Smooth muscle cell (in vitro differentiated cells): ENCODE measurements around the gene TBX19. TPM values are rescaled to one million over a fixed set of nuclear protein-coding genes. Genes with fewer than 3 reads are reported as not detected.
A peak's percentile ranks its signal among the peaks of the same experiment; 100 is the strongest.

ENCODE experiments used
- DNase-seq: peaks from one replicate; lab custom pipeline; 2025; ENCODE audit not compliant: unreplicated experiment; lab: John Stamatoyannopoulos, UW
- H2AFZ ChIP-seq: fragments of 200-600 bp; sonication (generic); 2 replicates; pipeline ENCODE4 v1.6.0; 2016; ENCODE audit warnings: antibody characterized with exemption, low read depth, mild to moderate bottlenecking
- H3F3A ChIP-seq: fragments of 200-600 bp; sonication (generic); 2 replicates; pipeline ENCODE4 v1.6.0; 2017; ENCODE audit warnings: antibody characterized with exemption, low read depth
- H3K27ac ChIP-seq: fragments of 200-600 bp; sonication (generic); 2 replicates; pipeline ENCODE4 v1.5.1; 2016; ENCODE audit warnings: low read depth, mild to moderate bottlenecking
- H3K27me3 ChIP-seq: fragments of 200-600 bp; sonication (generic); 2 replicates; pipeline ENCODE4 v1.6.1; 2016; ENCODE audit warnings: low read depth, mild to moderate bottlenecking
- H3K36me3 ChIP-seq: fragments of 200-600 bp; sonication (generic); 2 replicates; pipeline ENCODE4 v1.5.1; 2016; ENCODE audit warnings: low read depth
- H3K4me1 ChIP-seq: fragments of 200-600 bp; sonication (generic); 2 replicates; pipeline ENCODE4 v1.5.1; 2016; ENCODE audit warnings: low read depth
- H3K4me2 ChIP-seq: fragments of 200-600 bp; sonication (generic); 2 replicates; pipeline ENCODE4 v1.6.0; 2016; ENCODE audit warnings: mild to moderate bottlenecking
- H3K4me3 ChIP-seq: fragments of 200-600 bp; sonication (generic); 2 replicates; pipeline ENCODE4 v1.5.1; 2016; ENCODE audit warnings: mild to moderate bottlenecking
- H3K79me2 ChIP-seq: fragments of 200-600 bp; sonication (generic); 2 replicates; pipeline ENCODE4 v1.6.0; 2016; ENCODE audit warnings: low read depth, mild to moderate bottlenecking
- H3K9ac ChIP-seq: fragments of 200-600 bp; sonication (generic); 2 replicates; pipeline ENCODE4 v1.6.0; 2016; ENCODE audit warnings: low read depth
- H3K9me3 ChIP-seq: fragments of 200-600 bp; sonication (generic); replicated peaks from 2 replicates; pipeline ENCODE4 v1.5.1; 2016; ENCODE audit warnings: low read depth
- H4K20me1 ChIP-seq: fragments of 200-600 bp; sonication (generic); 2 replicates; pipeline ENCODE4 v1.6.0; 2016; ENCODE audit warnings: low read depth
- CTCF ChIP-seq: fragments of 200-600 bp; sonication (generic); IDR thresholded peaks from 2 replicates; pipeline ENCODE4 v1.5.1; 2017; ENCODE audit warnings: borderline replicate concordance, mild to moderate bottlenecking, antibody characterized with exemption; ENCODE audit not compliant: insufficient read depth, poor library complexity, severe bottlenecking
- WGBS: methylation state at CpG from one replicate; pipeline ENCODE4 v1.1.7; 2016; ENCODE audit warnings: low lambda C conversion rate; 5-methylcytosine and 5-hydroxymethylcytosine counted together
- polyA plus RNA-seq: library from polyadenylated mRNA; unstranded; fragments of >200 nt; fragmentation: Nextera tagmentation; extraction: Ambion mirVana; gene quantifications from 2 replicates; pipeline ENCODE4 v1.2.1, GENCODE V29; 2016
- total RNA-seq: library from RNA; depleted of rRNA; stranded (reverse); fragments of >200 nt; gene quantifications from 2 replicates; pipeline ENCODE4 v1.2.3, GENCODE V29; 2014

TBX19 gene
- total RNA-seq (0.72 and 3.9 TPM in 2 replicates), polyA plus RNA-seq (0.40 and 0.47 TPM in 2 replicates)

GRCh38 chr1:168280296-168280927 is at the start of gene TBX19:
Gene TBX19 (plus strand): TSS chr1:168280877. CDS start chr1:168281091, 214 bp downstream.
- Histone ChIP-seq H2AFZ (no peak within 1 kb of the TSS), H3K4me2 (no peak within 1 kb of the TSS), H3K4me1 (no peaks in the 10 kb centered on the region), H3K27me3 (no peaks in the 10 kb centered on the region), H3K9ac (no peak within 1 kb of the TSS), H3K27ac (no peak within 1 kb of the TSS), H4K20me1 (no peaks in the 10 kb centered on the region), H3F3A (no peaks in the 10 kb centered on the region), H3K4me3 (no peak within 1 kb of the TSS), H3K36me3 (no peaks in the 10 kb centered on the region), H3K79me2 (no peaks in the 10 kb centered on the region), H3K9me3 (peaks cover 5% of the 10 kb centered on the region)
- TF ChIP-seq CTCF = no peak
- no peak for DNase-seq
- 95% methylated on average over 7 of the region's 7 CpGs for WGBS

DNA sequence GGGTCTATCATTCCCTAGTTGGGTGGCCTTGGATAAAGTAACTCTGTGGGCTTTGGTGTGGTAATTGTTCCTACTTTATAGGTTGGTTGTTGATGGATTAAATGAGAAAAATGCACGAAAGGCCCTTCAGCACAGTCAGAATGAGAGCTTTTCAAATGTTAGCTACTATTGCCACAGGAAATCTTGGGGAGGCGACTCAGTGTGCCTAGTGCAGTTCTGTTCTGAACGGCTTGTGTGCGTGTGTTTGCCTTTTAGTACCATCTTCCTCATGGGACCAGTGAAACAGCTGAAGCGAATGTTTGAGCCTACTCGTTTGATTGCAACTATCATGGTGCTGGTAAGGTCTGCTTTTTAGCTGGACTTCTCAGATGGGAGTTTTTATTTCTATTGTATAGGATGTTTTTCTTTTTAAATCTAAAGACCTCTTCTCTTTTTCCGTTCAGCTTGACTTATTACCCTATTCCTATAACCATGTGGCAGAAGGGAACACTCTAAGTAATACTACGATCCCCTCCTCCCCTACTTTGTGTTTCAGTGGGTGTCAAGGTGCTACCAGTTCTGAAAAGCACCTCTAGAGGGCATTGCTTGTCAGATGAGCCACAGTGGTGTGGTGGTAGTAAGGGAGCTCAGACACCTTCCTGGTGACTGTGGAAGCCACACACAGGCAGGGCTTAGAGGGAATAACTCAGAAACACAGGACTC is 45.7 kb upstream of the TBX19 start:
- Histone ChIP-seq H3K9ac (no peak overlapping the region), H3K4me1 (no peaks in the 10 kb centered on the region), H3F3A (peaks cover 6% of the 10 kb centered on the region), H3K4me2 (no peak overlapping the region), H4K20me1 (peaks cover 36% of the 10 kb centered on the region), H3K79me2 (peaks cover 10% of the 10 kb centered on the region), H3K36me3 (peaks cover 5% of the 10 kb centered on the region), H3K9me3 (no peaks in the 10 kb centered on the region), H3K4me3 (no peak overlapping the region), H2AFZ (no peak overlapping the region), H3K27ac (no peak overlapping the region), H3K27me3 (no peaks in the 10 kb centered on the region)
- DNase-seq = no peak
- peak; percentile 47 for TF ChIP-seq CTCF
- WGBS = 92% methylated on average over 8 of the region's 8 CpGs

- H3K9me3 ChIP-seq = no peaks in the 10 kb centered on the region
- H3K4me1 ChIP-seq = no peaks in the 10 kb centered on the region
- peaks cover 33% of the 10 kb centered on the region for H4K20me1 ChIP-seq
- peak overlapping the region; percentile 65 for H3K27ac ChIP-seq
- H3K4me3 ChIP-seq = no peak overlapping the region
- no peak overlapping the region for H3K9ac ChIP-seq
- H3K36me3 ChIP-seq = peaks cover 5% of the 10 kb centered on the region
- no peaks in the 10 kb centered on the region for H3K27me3 ChIP-seq
- H3K4me2 ChIP-seq = no peak overlapping the region
- no peak overlapping the region for H2AFZ ChIP-seq
- peaks cover 6% of the 10 kb centered on the region for H3F3A ChIP-seq
- no peak for DNase-seq
- H3K79me2 ChIP-seq = peaks cover 5% of the 10 kb centered on the region
- no peak for TF ChIP-seq CTCF
Observed at GRCh38 chr1:168235548-168235885, 45.2 kb upstream of the TBX19 start.
